IPS-20b (cell line): ENCODE results near the gene DNMT3L.
A peak's percentile ranks its signal among the peaks of the same experiment; 100 is the strongest.

Source experiments
- H3K27ac ChIP-seq: one replicate; pipeline ENCODE4 v1.5.1; 2013; ENCODE audit warnings: low read length
- H3K27me3 ChIP-seq: 2 replicates; pipeline ENCODE4 v1.6.1; 2013; ENCODE audit warnings: mild to moderate bottlenecking, low read length, inconsistent platforms; ENCODE audit not compliant: insufficient read depth
- H3K36me3 ChIP-seq: 2 replicates; pipeline ENCODE4 v1.6.1; 2013; ENCODE audit warnings: low read depth, mild to moderate bottlenecking, inconsistent platforms, low read length, moderate library complexity; ENCODE audit not compliant: insufficient read depth
- H3K4me1 ChIP-seq: 2 replicates; pipeline ENCODE4 v1.6.1; 2013; ENCODE audit warnings: mild to moderate bottlenecking, control low read depth, inconsistent platforms, low read length, moderate library complexity; ENCODE audit not compliant: insufficient read depth
- H3K4me3 ChIP-seq: 2 replicates; pipeline ENCODE4 v1.5.1; 2013; ENCODE audit warnings: mild to moderate bottlenecking, low read length, inconsistent platforms
- H3K9ac ChIP-seq: 2 replicates; pipeline ENCODE4 v1.6.1; 2013; ENCODE audit warnings: low read depth, mild to moderate bottlenecking, inconsistent platforms, low read length, moderate library complexity
- H3K9me3 ChIP-seq: 2 replicates; pipeline ENCODE4 v1.6.1; 2013; ENCODE audit warnings: mild to moderate bottlenecking, low read depth, low read length, inconsistent platforms; ENCODE audit not compliant: insufficient read depth

The DNMT3L gene

GRCh38 chr21:44293551-44294231, 32.0 kb upstream of the DNMT3L start:
- no peak overlapping the region for H3K4me3 ChIP-seq
- no peaks in the 10 kb centered on the region for H3K9me3 ChIP-seq
- H3K9ac ChIP-seq, result no peak overlapping the region
- no peaks in the 10 kb centered on the region for H3K36me3 ChIP-seq
- H3K4me1 ChIP-seq, result no peaks in the 10 kb centered on the region
- peaks cover 9% of the 10 kb centered on the region; the same call in 1 of the 2 replicates for H3K27me3 ChIP-seq
- no peak overlapping the region for H3K27ac ChIP-seq

- Histone ChIP-seq H3K36me3 (no peaks in the 10 kb centered on the region), H3K27ac (no peak overlapping the region), H3K27me3 (peaks cover under 1% of the 10 kb centered on the region; the same call in 1 of the 2 replicates), H3K9ac (no peak overlapping the region), H3K9me3 (no peaks in the 10 kb centered on the region), H3K4me3 (no peak overlapping the region), H3K4me1 (no peaks in the 10 kb centered on the region)
These were observed 31.1 kb upstream of the DNMT3L start for GRCh38 chr21:44292812-44293195.

- Histone ChIP-seq H3K4me1 (no peaks in the 10 kb centered on the region), H3K9ac (no peak overlapping the region), H3K9me3 (no peaks in the 10 kb centered on the region), H3K36me3 (no peaks in the 10 kb centered on the region), H3K4me3 (no peak overlapping the region), H3K27ac (no peak overlapping the region), H3K27me3 (no peaks in the 10 kb centered on the region)
These were observed 30.5 kb upstream of the DNMT3L start for GRCh38 chr21:44291936-44292811.

- Histone ChIP-seq H3K4me3 (no peak overlapping the region), H3K27ac (no peak overlapping the region), H3K27me3 (peaks cover 6% of the 10 kb centered on the region), H3K9me3 (no peaks in the 10 kb centered on the region), H3K9ac (no peak overlapping the region), H3K4me1 (no peaks in the 10 kb centered on the region), H3K36me3 (no peaks in the 10 kb centered on the region)
These were observed 29.6 kb upstream of the DNMT3L start for GRCh38 chr21:44291078-44291935.

GRCh38 chr21:44290327-44291077, 28.8 kb upstream of the DNMT3L start:
- Histone ChIP-seq H3K4me3 (no peak overlapping the region), H3K36me3 (no peaks in the 10 kb centered on the region), H3K9ac (no peak overlapping the region), H3K27ac (no peak overlapping the region), H3K27me3 (peaks cover 14% of the 10 kb centered on the region), H3K9me3 (no peaks in the 10 kb centered on the region), H3K4me1 (no peaks in the 10 kb centered on the region)

- Histone ChIP-seq H3K27ac (no peak overlapping the region), H3K4me1 (peaks cover under 1% of the 10 kb centered on the region; the same call in 1 of the 2 replicates), H3K4me3 (no peak overlapping the region), H3K27me3 (peaks cover 24% of the 10 kb centered on the region), H3K9ac (no peak overlapping the region), H3K9me3 (no peaks in the 10 kb centered on the region), H3K36me3 (no peaks in the 10 kb centered on the region)
These were observed 27.8 kb upstream of the DNMT3L start for GRCh38 chr21:44289381-44290010.

- Histone ChIP-seq H3K27me3 (peaks cover 32% of the 10 kb centered on the region), H3K9me3 (no peaks in the 10 kb centered on the region), H3K4me3 (no peak overlapping the region), H3K4me1 (peaks cover 11% of the 10 kb centered on the region), H3K27ac (no peak overlapping the region), H3K9ac (no peak overlapping the region), H3K36me3 (no peaks in the 10 kb centered on the region)
These were observed 26.8 kb upstream of the DNMT3L start for GRCh38 chr21:44288251-44289110.

GRCh38 chr21:44286716-44287632, 25.3 kb upstream of the DNMT3L start:
- Histone ChIP-seq H3K27ac (no peak overlapping the region), H3K4me3 (no peak overlapping the region), H3K9ac (no peak overlapping the region), H3K4me1 (peaks cover 14% of the 10 kb centered on the region), H3K9me3 (no peaks in the 10 kb centered on the region), H3K36me3 (no peaks in the 10 kb centered on the region), H3K27me3 (peaks cover 32% of the 10 kb centered on the region)

GRCh38 chr21:44286086-44286715, 24.5 kb upstream of the DNMT3L start:
- H3K27ac ChIP-seq, result no peak overlapping the region
- H3K4me1 ChIP-seq, result peaks cover 14% of the 10 kb centered on the region
- peaks cover 32% of the 10 kb centered on the region for H3K27me3 ChIP-seq
- no peak overlapping the region for H3K9ac ChIP-seq
- H3K9me3 ChIP-seq, result no peaks in the 10 kb centered on the region
- H3K4me3 ChIP-seq, result peak overlapping the region; percentile 52; the same call in 1 of the 2 replicates
- H3K36me3 ChIP-seq, result no peaks in the 10 kb centered on the region
